NCI-H510A (cell line): Measurements from ENCODE around the gene KDM4B.
"Not testable (repeated sequence)": the region's sequence is repeated elsewhere in the genome, so short reads cannot be mapped to it uniquely, and the experiment has no call there.

Source experiments
- DNase-seq: peaks from one replicate; lab custom pipeline; 2025; lab: John Stamatoyannopoulos, UW

Gene KDM4B

DNA sequence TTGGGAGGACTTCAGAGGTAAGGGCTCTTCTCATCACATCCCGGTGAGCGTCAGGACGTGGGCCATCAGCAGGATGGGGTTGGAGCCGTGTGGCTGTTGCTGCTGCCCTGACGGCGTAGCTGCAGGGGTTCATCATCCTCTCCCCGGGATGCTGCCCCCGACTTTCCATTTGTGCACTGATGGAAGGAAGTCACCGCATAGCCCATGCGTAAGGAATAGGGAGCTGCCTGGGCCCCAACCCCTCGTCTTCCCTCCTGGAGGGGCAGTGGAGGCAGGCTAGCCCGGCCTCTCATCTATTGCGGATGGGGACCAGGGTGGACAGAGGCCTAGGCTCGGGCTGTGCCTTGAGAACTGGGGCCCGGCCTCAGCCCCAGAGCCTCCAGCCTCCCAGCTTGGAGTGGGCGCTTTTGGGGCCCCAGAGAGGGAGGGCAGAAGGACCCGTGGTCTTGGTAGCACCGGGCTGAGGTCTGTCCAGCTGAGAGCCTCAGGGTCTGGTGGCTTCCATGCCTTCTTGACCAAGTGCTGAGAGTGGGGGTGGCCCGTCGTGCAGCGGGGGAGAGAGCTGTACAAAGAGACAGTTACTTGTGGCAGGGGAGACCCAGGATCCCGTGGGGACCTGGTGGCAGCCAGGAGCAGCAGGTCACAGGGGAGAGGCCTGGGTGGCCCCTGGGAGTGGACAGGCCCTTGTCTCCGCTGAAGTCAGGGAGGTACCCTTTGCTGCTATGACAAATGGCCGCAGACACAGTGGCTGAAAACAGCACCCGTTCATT, 44.0 kb downstream of the KDM4B start:
- no peak for DNase-seq

DNA sequence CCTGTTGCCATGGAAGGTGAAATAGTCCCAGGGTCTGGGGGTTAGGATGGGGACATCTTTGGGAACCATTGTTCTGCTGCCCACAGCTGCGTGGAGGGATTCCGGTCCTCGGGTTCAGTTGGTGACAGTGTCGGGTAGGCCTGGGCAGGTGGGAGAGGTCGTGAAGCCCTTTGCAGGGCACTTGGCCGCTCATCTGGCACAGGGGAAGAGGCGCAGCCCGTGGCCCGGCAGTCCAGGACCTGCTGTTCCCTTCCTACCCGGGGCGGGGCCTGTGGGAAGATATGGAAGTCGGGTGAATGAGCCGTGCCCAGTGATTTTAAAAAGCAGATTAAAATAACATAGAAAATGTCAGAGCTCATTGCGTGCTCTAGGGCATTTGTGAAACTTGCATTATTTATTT, 44.8 kb downstream of the KDM4B start:
- DNase-seq = no peak

DNA sequence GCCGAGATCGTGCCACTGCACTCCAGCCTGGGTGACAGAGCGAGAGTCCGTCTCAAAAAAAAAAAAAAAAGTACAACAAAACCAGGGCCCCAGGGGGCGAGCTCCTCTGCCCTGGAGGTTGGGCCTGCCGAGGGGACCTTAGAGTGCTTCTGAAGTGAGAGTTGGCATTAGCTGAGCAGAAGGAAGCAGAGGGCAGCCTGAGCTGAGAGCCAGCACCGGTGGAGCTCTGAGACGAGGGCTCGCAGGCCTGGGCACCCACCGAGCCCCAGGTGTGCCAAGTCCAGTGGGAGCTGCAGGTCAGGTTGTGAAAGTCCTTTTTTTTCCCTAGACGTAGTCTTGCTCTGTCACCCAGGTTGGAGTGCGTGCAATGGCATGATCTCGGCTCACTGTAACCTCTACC, 46.0 kb downstream of the KDM4B start:
- DNase-seq = no peak

DNA sequence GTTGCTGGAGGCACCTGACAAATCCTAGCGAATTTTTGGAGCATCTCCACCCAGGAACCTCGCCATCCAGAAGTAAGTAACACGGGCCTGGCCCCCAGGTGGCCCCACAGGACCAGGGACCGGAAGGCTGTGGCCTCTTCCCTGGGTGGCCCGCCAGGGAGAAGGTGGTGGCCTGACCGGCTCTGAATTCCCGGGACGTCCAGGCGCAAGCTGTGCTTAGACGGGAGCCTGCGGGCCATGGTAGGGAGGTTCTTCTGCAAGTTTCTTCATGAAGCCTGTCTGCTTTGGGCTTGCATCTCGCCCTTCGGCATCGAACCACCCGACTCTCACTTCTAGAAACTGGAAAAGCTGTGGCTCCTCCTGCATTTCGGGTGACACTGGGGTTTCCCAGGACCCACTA, 47.4 kb downstream of the KDM4B start:
- no peak for DNase-seq

DNA sequence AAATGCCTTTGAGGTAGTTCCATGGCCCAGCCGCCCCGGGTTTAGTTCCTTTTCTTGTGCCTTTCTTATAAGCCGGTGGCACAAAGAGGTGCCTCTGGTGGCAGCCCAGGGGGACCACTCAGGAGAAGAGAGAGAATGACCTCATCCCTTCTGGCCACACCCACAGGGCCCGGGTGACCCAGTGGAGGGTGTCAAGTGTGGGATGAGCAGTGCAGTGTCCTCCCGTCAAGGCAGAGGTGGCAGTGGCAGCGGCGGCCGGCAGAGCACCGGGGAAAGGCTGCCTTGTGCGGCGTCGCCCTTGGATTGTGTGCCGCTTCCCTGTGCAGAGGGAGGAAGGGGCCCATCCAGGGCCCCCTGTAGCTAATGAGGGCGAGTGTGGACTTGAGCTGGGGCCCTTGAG, 47.9 kb downstream of the KDM4B start:
- no peak for DNase-seq

DNA sequence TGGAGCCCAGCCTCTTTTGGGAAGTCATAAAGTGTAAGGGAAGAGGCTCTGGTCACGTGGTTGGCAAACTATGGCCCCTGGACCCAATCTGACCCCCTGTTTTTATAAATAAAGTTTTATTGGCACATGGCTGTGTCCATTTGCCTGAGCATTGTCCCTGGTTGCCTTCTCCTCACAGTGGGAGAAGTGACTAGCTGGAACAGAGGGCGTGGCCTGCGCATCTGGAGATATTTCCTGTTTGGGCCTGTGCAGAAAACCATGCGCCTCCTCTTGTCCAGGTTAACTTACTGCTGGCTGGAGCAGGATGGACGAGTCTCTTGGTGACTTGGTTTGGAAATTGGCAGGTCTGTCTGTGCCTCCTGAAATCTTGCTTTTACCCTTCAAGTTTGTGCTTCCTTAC, 48.3 kb downstream of the KDM4B start:
- no peak for DNase-seq

DNA sequence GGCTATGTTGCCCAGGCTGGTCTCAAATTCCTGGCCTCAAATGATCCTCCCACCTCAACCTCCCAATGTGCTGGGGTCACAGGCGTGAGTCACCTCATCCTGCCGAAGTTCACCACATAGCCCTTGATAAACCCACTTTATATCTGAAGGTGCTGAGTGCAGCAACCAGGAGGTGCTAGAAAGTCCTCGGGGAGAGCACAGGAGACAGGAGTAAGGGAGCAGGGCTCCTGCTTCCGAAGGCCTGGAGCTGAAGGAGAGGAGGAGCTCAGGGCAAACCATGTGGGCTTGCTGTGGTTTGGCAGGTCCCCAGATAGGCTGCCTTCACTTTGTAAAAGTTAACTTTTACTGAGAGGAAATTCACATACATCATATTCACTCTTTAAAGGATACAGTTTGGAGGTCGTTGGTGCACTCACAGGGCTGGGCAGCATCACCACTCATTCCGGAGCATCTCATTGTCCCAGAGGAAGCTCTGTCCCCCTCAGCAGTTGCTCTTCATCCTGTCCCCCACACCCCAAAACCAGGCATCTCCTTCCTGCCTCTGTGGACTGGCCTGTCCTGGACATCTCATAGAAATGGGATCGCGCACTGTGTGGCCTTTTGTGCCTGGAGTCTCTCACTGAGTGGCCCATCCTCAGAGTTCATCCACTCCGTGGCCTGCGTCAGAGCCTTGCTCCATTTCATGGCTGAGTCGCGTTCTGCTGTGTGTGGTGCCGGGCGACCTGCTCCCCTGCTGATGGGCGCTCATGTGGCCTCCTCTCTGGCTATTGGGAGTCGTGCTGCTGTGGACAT, 49.5 kb downstream of the KDM4B start:
- DNase-seq = no peak

DNA sequence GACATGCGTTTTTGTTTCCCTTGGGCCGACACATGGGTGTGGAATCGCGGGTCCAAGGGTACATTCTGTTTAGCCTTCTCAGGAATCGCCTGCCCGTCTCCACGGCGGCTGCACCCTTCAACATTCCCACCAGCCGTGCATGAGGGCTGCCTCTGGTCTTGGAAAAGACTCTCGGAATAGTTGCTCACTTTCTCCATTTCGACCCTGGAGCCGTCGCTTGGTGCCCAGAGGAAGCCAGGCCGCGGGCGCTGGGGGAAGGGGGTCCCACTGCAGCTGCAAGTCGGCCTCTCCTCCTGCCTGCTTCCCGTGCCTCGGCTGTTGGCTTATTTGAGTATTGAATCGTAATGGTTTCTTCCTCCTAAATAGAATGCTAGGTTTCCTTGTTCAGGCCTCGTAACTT, 51.5 kb downstream of the KDM4B start:
- no peak for DNase-seq

DNA sequence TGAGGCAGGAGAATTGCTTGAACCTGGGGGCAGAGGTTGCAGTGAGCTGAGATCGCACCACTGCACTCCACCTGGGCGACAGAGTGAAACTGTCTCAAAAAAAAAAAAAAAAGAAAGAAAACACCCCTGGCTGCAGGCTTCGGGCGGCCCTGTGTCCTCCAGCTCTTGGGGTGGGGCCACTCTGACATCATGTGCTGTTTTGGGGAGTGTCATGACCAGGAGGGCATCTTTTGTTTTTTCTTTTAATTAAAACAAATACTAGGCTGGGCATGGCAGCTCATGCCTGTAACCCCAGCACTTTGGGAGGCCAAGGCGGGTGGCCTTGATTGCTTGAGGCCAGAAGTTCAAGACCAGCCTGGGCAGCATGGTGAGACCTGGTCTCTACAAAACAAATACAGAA, 52.1 kb downstream of the KDM4B start:
- no peak for DNase-seq

DNA sequence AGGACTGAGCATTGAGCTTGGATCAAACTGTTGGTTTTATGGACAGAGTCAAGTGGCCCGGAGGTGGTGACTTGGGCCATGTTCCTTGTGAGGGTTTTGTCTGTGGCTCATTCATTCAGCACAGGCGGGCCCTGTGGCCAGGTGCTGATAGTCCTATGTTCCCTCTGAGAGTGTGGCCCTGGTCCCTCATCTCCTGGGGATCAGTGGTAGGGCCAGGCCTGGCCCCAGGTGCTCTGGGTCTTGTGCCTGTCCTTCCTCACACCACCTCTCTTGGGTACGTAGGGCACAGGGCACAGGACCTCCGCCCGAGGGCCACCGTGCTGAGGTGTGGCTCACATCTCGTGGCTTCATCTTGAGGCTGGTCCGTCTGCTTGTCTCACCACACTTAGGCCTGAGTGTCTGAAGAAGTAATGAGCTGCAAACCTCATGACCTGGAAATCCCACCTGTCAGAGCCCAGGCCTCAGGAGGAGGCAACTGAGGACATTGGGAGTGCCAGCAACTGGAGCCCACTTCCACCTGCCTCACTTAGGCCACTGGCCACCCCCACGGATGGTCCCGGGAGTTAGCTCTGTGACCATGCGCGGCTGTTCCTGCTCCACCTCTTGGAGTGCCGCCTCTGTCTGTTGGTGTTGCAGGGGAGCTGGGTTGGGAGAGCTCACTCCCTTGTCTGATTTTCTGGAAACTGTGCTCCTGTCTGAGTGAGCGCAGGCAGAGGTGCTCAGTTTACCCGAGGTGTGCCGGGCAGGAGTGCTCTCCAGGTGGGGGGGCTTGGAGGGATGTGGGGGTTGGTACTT, 53.4 kb downstream of the KDM4B start:
- DNase-seq = no peak

DNA sequence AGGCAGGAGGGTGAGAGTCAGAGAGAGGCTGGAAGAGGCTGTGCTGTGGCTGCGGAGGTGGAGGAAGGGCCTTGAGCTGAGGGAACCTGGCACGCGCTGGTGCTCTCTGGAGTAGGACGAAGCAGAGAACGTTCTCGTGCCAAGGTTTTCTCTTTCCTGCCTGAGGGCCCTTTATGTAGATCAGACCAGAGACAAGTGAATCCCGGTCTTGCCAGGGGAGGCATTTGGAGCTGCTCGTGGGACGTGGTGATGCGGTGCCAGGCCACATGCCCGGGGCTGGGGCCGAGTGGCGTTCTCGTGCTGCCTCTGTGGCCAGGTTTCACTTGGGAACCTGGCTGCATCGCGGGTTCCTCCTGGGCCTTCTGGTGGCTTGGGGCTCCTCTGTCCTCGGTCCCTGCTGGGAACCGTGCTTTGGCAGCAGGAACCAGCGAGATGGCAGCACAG, 54.2 kb downstream of the KDM4B start:
- no peak for DNase-seq

DNA sequence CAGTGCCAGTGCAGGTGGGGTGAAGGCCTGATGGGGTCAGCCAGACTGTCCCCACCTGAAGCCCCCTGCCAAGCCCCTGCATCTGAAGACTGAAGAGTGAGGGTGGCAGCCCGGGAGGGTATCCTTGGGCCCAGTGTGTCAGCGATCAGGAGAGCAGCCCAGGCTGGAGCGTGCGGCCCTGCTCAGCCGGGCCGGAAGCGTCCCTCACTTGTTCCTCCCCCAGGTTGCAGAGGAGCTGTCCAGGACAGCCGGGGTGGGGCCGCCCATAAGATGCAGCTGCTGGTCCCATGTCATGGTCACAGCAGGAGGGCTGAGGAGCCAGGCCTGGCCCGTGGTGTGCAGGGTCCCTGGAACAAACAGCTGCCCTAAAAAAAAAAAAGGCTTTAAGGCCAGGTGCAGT, 55.4 kb downstream of the KDM4B start:
- DNase-seq = no peak

DNA sequence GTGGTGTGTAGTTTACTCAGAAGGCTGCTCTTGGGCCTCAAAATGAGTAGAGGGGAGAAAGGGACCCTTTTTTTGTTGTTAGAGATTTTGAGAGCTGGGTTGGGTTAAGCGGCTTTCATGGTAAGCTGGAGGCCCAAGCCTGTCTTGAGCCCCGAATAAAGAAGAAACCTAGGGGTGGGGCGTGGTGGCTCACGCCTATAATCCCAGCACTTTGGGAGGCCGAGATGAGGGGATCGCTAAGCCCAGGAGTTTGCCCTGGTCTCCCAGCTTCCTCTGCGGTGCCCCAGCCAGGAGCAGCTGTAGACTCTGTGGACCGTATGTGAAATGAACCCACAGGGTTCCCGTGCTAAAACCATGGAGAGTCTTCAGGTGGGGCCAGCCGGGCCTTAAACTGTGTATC, 56.1 kb downstream of the KDM4B start:
- no peak for DNase-seq

DNA sequence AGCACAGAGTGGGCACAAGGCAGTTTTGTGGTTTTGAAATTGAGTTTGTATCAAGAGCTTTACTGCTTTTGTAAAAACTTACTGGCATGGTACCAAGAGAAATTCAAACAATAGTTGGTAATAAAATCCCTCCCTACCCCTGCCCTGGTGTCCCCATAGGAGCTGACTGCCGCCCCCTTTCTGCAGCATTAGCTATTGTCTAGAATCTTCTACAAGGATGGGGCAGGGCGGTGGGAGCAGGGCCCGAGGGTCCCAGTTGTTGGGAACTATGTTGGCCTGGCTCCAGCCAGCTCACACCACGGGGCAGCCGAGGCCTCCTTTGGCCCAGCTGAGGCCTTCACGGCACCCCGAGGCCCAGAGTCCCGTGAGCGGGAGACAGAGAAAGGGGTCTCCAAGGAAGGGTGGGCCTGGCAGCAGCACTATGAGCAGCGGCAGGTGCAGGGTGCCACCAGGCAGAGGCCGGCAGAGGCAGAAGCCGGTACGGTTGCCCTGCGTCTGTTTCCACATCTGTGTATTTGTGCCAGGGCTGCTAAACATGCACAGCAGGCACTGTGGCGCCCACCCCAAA, 57.9 kb downstream of the KDM4B start:
- no peak for DNase-seq

DNA sequence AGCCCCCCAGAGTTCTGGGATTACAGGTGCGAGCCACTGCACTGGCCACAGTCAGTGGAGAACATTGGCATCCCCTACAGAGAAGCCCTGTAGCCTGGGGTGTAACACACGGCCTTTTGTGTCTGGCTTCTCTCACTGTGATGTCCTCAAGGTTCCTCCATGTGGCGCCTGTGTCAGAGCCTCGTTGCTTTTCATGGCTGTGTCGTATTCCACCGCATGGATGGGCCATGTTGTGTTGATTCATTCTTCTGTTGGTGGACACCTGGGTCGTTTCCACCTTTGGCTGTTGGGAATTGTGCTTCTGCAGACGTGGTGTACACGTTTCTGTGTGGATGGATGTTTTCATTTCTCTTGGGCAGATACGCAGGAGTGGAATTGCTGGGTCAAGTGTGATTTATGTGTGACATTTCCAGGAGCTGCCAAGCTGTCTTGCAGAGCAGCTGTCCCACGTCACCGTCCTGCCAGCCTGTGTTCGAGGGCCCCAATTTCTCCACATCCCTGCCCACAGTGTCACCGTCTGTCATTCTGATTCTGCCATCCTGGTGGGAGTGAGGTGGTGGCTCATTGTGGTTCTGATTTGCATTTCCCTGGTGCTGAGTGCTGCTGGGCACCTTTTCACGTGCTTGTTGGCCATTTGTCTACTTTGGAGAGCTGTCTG, 59.4 kb downstream of the KDM4B start:
- no peak for DNase-seq

DNA sequence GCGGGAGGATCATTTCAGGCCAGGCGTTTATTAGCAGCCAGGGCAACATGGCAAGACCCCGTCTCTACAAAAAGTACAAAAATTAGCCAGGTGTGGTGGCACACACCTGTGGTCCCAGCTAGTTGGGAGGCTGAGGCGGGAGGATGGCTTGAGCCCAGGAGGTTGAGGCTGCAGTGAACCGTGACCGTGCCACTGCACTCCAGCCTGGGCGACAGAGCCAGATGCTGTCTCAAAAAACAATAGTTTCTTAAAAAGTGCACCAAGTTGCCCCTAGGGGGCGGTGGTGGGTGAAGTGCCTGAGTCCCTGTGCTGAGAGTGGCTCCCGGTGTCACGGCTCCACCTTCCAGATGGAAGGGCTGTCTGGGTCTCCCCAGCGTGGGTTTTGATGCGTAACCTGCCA, 60.7 kb downstream of the KDM4B start:
- not testable (repeated sequence) for DNase-seq

DNA sequence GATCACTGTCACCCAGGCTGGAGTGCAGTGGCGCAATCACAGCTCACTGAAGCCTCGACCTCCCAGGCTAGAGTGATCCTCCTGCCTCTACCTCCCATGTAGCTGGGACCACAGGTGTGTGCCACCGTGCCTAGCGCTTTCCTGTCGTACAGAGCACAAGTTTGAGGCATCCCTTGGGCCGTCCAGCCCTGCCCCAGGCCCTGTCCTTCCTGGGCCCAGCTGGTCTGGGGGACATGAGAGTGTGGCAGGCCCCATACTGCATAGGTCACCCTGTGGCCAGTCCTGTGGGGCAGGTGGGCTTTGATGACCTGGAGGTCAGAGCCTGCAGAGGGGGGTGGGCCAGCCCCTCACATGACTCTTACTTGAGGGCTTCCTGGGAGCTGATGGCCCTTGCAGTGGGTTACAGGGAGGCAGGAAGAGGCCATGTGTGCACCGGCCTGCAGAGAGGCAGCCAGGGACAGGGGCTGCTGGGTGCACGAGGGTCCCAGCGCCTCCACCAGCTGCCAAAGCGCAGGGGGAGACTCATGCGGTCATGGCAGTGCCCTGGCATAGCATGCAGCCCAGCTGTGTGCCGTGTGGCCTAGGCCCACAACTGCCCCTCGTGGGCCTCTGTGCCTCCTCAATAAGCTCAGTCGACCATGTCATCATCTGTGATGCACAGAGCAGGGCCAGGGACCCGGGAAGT, 61.4 kb downstream of the KDM4B start:
- no peak for DNase-seq

DNA sequence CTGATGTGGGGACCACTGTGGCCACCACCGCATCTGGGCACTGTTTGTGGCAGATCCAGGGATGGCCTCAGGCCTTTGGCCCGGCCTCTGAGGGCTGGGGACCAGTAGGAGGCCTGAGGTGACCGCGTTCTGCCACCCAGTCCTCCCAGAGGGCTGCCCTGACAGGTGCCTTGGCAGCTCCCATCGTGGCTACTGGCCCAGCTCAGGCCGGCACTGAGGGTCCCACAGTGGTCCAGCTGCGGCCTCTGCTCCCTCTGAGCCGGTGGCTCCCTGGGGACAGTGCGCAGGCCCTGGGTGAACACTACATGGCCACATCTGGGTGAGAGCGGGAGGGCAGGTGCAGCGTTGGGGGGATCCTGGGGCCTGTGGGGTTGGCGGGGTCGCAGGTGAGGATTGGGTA, 61.9 kb downstream of the KDM4B start:
- no peak for DNase-seq

DNA sequence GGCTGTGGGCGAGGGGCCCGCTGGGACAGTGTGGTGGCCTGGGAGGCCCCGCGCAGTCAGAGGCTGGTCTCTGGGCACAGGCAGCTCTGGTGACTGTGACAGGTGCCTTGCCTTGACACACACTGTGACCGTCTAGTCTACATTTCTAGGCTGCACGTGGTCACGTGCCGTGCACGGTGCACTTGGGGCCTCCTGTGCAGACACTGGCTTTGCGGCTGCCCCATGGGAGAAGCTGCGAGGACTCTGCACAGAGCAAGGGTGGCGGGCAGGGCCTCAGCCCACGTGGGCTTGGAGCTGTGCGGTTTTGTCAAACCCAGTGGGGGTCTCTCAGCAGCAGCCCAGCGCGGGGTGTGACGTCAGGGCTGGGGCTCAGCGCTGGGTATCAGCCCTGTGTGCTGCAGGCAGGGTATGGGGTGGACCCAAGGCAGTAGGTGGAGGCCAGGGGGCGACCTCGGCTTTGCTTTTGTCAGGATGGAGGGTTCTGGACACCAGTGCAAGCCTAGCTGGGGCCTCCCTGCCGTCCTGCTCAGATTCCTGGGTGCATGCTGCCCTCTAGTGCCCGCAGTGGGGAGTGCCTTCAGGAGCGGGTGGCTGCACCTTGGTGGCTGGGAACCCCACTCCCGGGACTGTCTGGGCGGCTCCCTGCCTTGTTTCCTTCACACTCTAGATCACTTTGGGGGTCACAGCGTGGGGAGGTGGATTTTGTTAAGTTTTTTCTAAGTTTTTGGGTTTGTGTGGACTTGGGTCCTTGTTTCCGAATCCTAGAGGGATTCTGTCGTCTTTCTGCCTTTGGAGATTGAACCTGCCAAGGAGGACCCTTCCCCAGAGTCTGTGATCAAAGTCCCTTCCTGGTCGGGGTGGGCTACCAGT, 62.6 kb downstream of the KDM4B start:
- peak; percentile 68 for DNase-seq
